ENCODE results near the gene PCYT1B. TPM values are rescaled to one million over a fixed set of nuclear protein-coding genes. Genes with fewer than 3 reads are reported as not detected.

PCYT1B gene
- total and polyA plus RNA-seq, 2 of the 13 experiments (the other 11 are each of a cell fraction or from before 2014, with no cell fraction given) = 6.1 to 9.2 TPM

- H3K4me3 ChIP-seq (replicated peaks in 1 of 3; ENCODE audit: insufficient read depth in 1 of 3, low read depth in 2 of 3, low read length in 3 of 3) = no peak overlapping the region
- intact Hi-C loops (cut with micrococcal nuclease; ENCODE audit: unreplicated experiment) = no loop called here
These were observed 36.6 kb downstream of the PCYT1B start for GRCh38 chrX:24610516-24610915.

More at GRCh38 chrX:24610516-24610915, 36.6 kb downstream of the PCYT1B start:
- in situ Hi-C loops (cut with HindIII; ENCODE audit: extremely low pct_ligation_motif_present, low pct_unique_long_range_greater_than_20kb) = no loop called here
- DNase-seq (ENCODE audit: low spot score) = no peak
- no peak for ATAC-seq
- Histone ChIP-seq H2AFZ (ENCODE audit: low read length) (no peak overlapping the region), H3K27me3 (ENCODE audit: control insufficient read depth in 1 of 2, insufficient read depth in 2 of 2, low read length in 2 of 2) (no peaks in the 10 kb centered on the region), H3K9me3 (ENCODE audit: low read length) (no peaks in the 10 kb centered on the region), H3K36me3 (replicated peaks in 1 of 2; ENCODE audit: control insufficient read depth in 1 of 2, insufficient read depth in 2 of 2, low read length in 2 of 2) (no peaks in the 10 kb centered on the region), H4K20me1 (ENCODE audit: insufficient read depth, low read length) (no peaks in the 10 kb centered on the region), H3K4me1 (ENCODE audit: insufficient read depth, low read length) (peaks cover 26% of the 10 kb centered on the region), H3K27ac (ENCODE audit: extremely low read length, insufficient read depth, low read length) (no peak overlapping the region), H3K9ac (ENCODE audit: insufficient read depth, low read depth, low read length) (no peak overlapping the region), H3K4me2 (ENCODE audit: low read depth, low read length) (no peak overlapping the region), H3K79me2 (ENCODE audit: insufficient read depth, low read length) (no peaks in the 10 kb centered on the region)
- ChIA-PET POLR2A (no interaction called here), CTCF (ENCODE audit: low intra/inter-chr PET ratio, low total read pairs) (no interaction called here)
- no peak for TF ChIP-seq ZNF180 (CRISPR knock-in tag; IDR thresholded peaks at IDR 0.05; ENCODE audit: borderline replicate concordance, low read depth)
- peak; percentile 89 to 95 for TF ChIP-seq MAFK (conservative IDR thresholded peaks at IDR 0.05 in 1 of 2, IDR thresholded peaks at IDR 0.05 in 1 of 2; ENCODE audit: low read length in 2 of 2)
- no peak for TF ChIP-seq IRF2 (CRISPR knock-in tag; IDR thresholded peaks at IDR 0.05)
- TF ChIP-seq ZNF414 (CRISPR knock-in tag; IDR thresholded peaks at IDR 0.05) = no peak
- no peak for TF ChIP-seq ATM (IDR thresholded peaks at IDR 0.05; ENCODE audit: borderline replicate concordance)
- TF ChIP-seq FLYWCH1 (CRISPR knock-in tag; IDR thresholded peaks at IDR 0.05) = no peak
- TF ChIP-seq, protein P1, sequence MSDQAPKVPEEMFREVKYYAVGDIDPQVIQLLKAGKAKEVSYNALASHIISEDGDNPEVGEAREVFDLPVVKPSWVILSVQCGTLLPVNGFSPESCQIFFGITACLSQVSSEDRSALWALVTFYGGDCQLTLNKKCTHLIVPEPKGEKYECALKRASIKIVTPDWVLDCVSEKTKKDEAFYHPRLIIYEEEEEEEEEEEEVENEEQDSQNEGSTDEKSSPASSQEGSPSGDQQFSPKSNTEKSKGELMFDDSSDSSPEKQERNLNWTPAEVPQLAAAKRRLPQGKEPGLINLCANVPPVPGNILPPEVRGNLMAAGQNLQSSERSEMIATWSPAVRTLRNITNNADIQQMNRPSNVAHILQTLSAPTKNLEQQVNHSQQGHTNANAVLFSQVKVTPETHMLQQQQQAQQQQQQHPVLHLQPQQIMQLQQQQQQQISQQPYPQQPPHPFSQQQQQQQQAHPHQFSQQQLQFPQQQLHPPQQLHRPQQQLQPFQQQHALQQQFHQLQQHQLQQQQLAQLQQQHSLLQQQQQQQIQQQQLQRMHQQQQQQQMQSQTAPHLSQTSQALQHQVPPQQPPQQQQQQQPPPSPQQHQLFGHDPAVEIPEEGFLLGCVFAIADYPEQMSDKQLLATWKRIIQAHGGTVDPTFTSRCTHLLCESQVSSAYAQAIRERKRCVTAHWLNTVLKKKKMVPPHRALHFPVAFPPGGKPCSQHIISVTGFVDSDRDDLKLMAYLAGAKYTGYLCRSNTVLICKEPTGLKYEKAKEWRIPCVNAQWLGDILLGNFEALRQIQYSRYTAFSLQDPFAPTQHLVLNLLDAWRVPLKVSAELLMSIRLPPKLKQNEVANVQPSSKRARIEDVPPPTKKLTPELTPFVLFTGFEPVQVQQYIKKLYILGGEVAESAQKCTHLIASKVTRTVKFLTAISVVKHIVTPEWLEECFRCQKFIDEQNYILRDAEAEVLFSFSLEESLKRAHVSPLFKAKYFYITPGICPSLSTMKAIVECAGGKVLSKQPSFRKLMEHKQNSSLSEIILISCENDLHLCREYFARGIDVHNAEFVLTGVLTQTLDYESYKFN (CRISPR knock-in tag; conservative IDR thresholded peaks at IDR 0.05) = no peak
- TF ChIP-seq ZNF577 (CRISPR knock-in tag; IDR thresholded peaks at IDR 0.05; ENCODE audit: borderline replicate concordance, low read depth) = no peak
- no peak for TF ChIP-seq TFDP2 (CRISPR knock-in tag; IDR thresholded peaks at IDR 0.05)
- no peak for TF ChIP-seq ZNF724P (CRISPR knock-in tag; IDR thresholded peaks at IDR 0.05; ENCODE audit: borderline replicate concordance)
- TF ChIP-seq SIX1 (CRISPR knock-in tag; IDR thresholded peaks at IDR 0.05; ENCODE audit: borderline replicate concordance) = no peak
- peak; percentile 91 for TF ChIP-seq MAFF (IDR thresholded peaks at IDR 0.05; ENCODE audit: low read depth, low read length)
- TF ChIP-seq, protein P2, sequence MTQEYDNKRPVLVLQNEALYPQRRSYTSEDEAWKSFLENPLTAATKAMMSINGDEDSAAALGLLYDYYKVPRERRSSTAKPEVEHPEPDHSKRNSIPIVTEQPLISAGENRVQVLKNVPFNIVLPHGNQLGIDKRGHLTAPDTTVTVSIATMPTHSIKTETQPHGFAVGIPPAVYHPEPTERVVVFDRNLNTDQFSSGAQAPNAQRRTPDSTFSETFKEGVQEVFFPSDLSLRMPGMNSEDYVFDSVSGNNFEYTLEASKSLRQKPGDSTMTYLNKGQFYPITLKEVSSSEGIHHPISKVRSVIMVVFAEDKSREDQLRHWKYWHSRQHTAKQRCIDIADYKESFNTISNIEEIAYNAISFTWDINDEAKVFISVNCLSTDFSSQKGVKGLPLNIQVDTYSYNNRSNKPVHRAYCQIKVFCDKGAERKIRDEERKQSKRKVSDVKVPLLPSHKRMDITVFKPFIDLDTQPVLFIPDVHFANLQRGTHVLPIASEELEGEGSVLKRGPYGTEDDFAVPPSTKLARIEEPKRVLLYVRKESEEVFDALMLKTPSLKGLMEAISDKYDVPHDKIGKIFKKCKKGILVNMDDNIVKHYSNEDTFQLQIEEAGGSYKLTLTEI (CRISPR knock-in tag; conservative IDR thresholded peaks at IDR 0.05) = no peak
- TF ChIP-seq ZNF383 (CRISPR knock-in tag; IDR thresholded peaks at IDR 0.05; ENCODE audit: borderline replicate concordance) = no peak
- 14% methylated on average over 1 of the region's 1 CpG for WGBS (ENCODE audit: low lambda C conversion rate)
- no peak for FAIRE-seq
- BruUV-seq (replicated peaks) = no TSS peak

All from HepG2 (cell line).